GM18873 (cell line): ENCODE results near the gene TEDC1.
A peak's percentile ranks its signal among the peaks of the same experiment; 100 is the strongest.

Experiments
- ATAC-seq: cut with Tn5 transposase; IDR thresholded peaks from one replicate; pipeline ENCODE4 v1.9.1; 2021; ENCODE audit warnings: mild to moderate bottlenecking, moderate library complexity, moderate number of reproducible peaks; ENCODE audit not compliant: unreplicated experiment, low FRiP score

TEDC1 gene, protein sequence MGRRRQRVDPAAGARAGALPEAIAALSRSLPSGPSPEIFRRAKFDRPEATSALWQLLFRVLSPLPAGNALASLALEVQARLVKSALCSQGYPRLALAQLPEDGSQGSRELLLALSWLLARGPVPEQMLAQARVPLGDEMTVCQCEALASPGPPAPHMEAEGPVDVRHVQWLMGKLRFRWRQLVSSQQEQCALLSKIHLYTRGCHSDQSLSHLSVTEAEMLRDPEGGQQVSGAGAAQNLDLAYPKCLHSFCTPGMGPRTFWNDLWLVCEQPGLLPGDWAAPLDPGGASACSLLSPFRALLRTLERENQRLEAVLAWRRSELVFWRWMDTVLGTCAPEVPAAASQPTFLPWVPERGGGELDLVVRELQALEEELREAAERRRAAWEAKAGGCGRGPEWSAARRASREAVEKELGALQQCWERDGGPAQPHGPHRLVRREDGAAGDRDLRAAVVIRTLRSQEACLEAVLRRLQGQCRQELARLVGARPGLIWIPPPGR

GRCh38 chr14:105490572-105491365, at the start of gene TEDC1:
Gene TEDC1, plus strand, starts transcription at chr14:105491246. Its CDS starts 130 bp downstream, at chr14:105491376.
- peak; percentile 76 for ATAC-seq

- no peak for ATAC-seq
Observed at GRCh38 chr14:105442125-105442524, 48.9 kb upstream of the TEDC1 start.

- no peak for ATAC-seq
Observed at GRCh38 chr14:105442834-105443233, 48.2 kb upstream of the TEDC1 start.

GRCh38 chr14:105444859-105445258, 46.2 kb upstream of the TEDC1 start:
- ATAC-seq, result no peak

GRCh38 chr14:105445290-105445689, 45.8 kb upstream of the TEDC1 start:
- no peak for ATAC-seq

GRCh38 chr14:105445901-105446845, 44.9 kb upstream of the TEDC1 start:
- no peak for ATAC-seq

- no peak for ATAC-seq
Observed at GRCh38 chr14:105446971-105447370, 44.1 kb upstream of the TEDC1 start.

DNA sequence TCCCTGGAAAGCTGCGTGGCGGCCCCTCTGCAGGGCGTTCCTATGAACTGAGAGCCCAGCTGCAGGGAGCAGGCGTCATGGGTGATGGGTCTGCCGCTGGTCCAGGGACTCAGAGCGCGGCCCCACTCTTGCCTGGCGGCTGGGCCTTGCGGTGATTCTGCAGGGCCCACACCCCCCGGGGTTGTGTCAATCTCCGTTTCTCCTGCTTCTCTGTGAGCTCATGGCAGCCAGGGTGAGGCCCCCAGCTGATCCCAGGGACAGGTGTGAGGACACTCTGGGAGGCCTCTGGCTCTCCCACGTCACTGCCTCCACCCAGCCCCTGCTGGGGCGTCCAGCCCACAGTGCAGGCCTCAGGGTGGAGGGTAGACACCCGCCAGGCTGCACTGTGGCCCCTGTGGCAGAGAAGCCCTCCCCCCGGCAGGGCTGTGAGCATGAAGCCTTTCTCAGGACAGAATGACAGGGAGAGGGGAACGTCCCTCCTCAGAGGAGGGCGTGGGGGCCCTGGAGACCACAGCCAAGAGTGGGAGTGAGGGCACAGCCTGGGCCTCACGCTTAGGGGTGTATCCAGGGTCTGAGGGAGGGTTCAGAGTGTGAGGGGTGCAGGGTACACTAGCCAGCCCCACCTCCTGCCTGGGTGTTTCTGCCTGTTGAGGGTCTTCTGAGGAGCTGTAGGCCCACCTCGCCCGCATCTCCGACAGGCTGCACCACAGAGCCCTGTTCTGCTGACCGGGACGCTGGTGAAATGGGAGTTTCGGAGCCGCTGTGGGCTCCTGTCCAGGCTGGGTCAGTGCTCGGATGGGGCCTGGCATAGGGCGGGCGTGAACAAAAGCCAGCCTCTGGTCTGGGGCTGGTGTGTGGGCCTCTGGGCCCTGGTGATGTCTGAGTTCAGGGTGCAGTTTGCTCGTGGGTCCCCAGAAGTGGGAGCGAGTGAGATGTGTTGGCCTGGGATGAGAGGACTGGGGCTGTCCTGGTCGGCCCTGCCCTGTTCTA, 43.1 kb upstream of the TEDC1 start:
- no peak for ATAC-seq

- no peak for ATAC-seq
Observed at GRCh38 chr14:105448706-105449111, 42.3 kb upstream of the TEDC1 start.

- no peak for ATAC-seq
Observed at GRCh38 chr14:105449276-105450122, 41.5 kb upstream of the TEDC1 start.

GRCh38 chr14:105450123-105450505, 40.9 kb upstream of the TEDC1 start:
- no peak for ATAC-seq

GRCh38 chr14:105450864-105451720, 40.0 kb upstream of the TEDC1 start:
- no peak for ATAC-seq

GRCh38 chr14:105452963-105453362, 38.1 kb upstream of the TEDC1 start:
- ATAC-seq, result no peak

DNA sequence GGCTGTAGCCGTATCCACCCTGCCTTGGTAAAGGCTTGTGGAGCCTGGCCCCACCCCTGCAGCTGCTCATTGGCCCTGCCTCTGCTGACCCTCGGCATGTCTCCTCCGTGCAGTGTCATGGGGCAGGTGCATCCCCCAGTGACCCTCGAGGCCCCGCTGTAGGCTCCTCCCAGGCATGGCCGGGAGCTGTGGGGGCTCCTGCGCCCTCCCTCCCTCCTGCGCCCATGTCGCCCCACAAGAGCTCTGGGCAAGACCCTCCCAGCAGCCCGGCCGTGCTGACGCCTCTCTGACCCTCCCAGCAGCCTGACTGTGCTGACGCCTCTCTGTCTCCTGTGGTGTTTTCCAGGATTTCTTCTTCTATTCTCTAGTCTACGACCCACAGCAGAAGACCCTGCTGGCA, 37.2 kb upstream of the TEDC1 start:
- no peak for ATAC-seq

- ATAC-seq, result no peak
Observed at GRCh38 chr14:105455086-105455640, 35.9 kb upstream of the TEDC1 start.

DNA sequence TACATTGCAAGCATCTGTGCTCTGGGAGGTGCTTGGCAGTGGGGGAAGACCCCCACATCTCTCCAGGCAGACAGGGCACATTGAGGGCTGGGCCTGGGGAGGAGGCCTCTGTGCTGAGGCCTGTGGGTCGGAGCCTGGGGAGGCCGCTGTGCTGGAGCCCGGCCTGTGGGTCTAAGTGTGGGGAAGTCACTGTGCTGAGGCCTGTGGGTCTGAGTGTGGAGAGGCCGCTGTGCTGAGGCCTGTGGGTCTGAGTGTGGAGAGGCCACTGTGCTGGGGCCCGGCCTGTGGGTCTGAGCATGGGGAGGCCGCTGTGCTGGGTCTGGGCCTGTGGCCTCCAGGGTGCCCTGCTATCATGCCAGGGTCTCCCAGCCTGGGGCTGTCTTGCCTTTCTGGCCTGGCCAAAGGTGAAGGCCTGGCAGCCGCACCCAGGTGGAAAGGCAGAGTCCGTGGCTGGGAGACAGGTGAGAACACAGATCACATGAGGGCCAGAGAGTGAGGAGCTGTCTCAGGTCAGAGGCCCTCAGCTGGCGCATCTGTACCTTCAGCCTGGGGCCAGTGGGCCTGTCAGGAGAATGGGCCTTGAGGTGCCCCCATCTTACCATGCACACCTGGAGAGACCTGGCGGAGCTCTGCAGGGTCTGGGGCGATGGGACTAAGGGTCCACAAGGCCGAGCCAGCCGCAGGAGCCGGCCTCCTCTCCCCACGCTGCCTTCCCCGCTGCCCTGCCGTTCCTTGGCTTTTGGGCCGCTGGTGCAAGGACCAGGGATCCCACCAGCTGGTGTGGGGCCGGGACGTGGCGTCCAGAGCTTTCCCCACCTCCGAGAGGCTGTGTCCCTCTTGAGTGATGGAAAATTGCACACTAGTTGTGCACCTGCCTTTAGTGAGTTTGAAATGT, 35.0 kb upstream of the TEDC1 start:
- ATAC-seq, result no peak
